Measurements from ENCODE around the gene OGFR.

Gene OGFR, protein sequence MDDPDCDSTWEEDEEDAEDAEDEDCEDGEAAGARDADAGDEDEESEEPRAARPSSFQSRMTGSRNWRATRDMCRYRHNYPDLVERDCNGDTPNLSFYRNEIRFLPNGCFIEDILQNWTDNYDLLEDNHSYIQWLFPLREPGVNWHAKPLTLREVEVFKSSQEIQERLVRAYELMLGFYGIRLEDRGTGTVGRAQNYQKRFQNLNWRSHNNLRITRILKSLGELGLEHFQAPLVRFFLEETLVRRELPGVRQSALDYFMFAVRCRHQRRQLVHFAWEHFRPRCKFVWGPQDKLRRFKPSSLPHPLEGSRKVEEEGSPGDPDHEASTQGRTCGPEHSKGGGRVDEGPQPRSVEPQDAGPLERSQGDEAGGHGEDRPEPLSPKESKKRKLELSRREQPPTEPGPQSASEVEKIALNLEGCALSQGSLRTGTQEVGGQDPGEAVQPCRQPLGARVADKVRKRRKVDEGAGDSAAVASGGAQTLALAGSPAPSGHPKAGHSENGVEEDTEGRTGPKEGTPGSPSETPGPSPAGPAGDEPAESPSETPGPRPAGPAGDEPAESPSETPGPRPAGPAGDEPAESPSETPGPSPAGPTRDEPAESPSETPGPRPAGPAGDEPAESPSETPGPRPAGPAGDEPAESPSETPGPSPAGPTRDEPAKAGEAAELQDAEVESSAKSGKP
- 75.7 to 96.2 (median 80.4) reads per million in 3 donors for total RNA-seq

DNA sequence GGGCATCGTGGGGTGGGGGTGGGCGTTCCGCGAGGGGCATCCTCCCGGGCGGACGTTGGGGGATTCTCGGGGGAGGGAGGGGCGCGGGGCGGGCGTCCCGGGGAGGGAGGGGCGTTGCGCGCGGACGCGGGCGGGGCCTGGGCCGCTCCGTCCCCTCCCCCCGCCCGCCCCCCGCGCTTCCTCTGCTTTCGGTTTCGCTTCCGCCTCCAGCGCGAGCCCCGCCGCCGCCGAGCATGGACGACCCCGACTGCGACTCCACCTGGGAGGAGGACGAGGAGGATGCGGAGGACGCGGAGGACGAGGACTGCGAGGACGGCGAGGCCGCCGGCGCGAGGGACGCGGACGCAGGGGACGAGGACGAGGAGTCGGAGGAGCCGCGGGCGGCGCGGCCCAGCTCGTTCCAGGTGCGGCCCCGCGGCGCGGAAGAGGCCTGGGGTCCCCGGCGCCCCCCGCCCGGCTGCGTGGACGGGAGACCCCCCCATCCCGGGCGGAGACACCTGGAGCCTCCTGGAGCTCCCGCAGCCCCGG, at the start of gene OGFR:
OGFR (plus strand) TSS at position 209 of the 528 bp plus-strand sequence; CDS start at position 234, 25 bp downstream.
- Histone ChIP-seq H3K9me3 (ENCODE audit: control insufficient read depth, low read length) (no peaks in the 10 kb centered on the region), H3K36me3 (ENCODE audit: control insufficient read depth, insufficient read depth, low read length) (peaks cover 33% of the 10 kb centered on the region), H3K4me3 (ENCODE audit: insufficient read depth, low read depth, low read length, poor library complexity, severe bottlenecking) (peak within 1 kb of the TSS; percentile 81), H3K27ac (ENCODE audit: insufficient read depth, low read length, poor library complexity, severe bottlenecking) (peak within 1 kb of the TSS; percentile 73), H3K4me1 (ENCODE audit: control insufficient read depth, insufficient read depth, low read length, poor library complexity, severe bottlenecking) (peaks cover 23% of the 10 kb centered on the region), H3K27me3 (replicated peaks; ENCODE audit: control insufficient read depth, insufficient read depth, low read length, poor library complexity, severe bottlenecking) (no peaks in the 10 kb centered on the region)
- DNase-seq, result peak; percentile 61 to 69 (median 63)

GRCh38 chr20:62754991-62755356, 49.7 kb upstream of the OGFR start:
- H3K9me3 ChIP-seq (ENCODE audit: control insufficient read depth, low read length), result no peaks in the 10 kb centered on the region
- DNase-seq, result no peak
- H3K27me3 ChIP-seq (replicated peaks; ENCODE audit: control insufficient read depth, insufficient read depth, low read length, poor library complexity, severe bottlenecking), result no peaks in the 10 kb centered on the region
- H3K4me3 ChIP-seq (ENCODE audit: insufficient read depth, low read depth, low read length, poor library complexity, severe bottlenecking), result no peak overlapping the region
- H3K36me3 ChIP-seq (ENCODE audit: control insufficient read depth, insufficient read depth, low read length), result no peaks in the 10 kb centered on the region
- H3K4me1 ChIP-seq (ENCODE audit: control insufficient read depth, insufficient read depth, low read length, poor library complexity, severe bottlenecking), result no peaks in the 10 kb centered on the region
- no peak overlapping the region for H3K27ac ChIP-seq (ENCODE audit: insufficient read depth, low read length, poor library complexity, severe bottlenecking)

- DNase-seq, result no peak
- no peaks in the 10 kb centered on the region for H3K36me3 ChIP-seq (ENCODE audit: control insufficient read depth, insufficient read depth, low read length)
- H3K27me3 ChIP-seq (replicated peaks; ENCODE audit: control insufficient read depth, insufficient read depth, low read length, poor library complexity, severe bottlenecking), result no peaks in the 10 kb centered on the region
- H3K27ac ChIP-seq (ENCODE audit: insufficient read depth, low read length, poor library complexity, severe bottlenecking), result no peak overlapping the region
- no peaks in the 10 kb centered on the region for H3K4me1 ChIP-seq (ENCODE audit: control insufficient read depth, insufficient read depth, low read length, poor library complexity, severe bottlenecking)
- no peak overlapping the region for H3K4me3 ChIP-seq (ENCODE audit: insufficient read depth, low read depth, low read length, poor library complexity, severe bottlenecking)
- no peaks in the 10 kb centered on the region for H3K9me3 ChIP-seq (ENCODE audit: control insufficient read depth, low read length)
Measured at GRCh38 chr20:62755817-62756724, 48.6 kb upstream of the OGFR start.

DNA sequence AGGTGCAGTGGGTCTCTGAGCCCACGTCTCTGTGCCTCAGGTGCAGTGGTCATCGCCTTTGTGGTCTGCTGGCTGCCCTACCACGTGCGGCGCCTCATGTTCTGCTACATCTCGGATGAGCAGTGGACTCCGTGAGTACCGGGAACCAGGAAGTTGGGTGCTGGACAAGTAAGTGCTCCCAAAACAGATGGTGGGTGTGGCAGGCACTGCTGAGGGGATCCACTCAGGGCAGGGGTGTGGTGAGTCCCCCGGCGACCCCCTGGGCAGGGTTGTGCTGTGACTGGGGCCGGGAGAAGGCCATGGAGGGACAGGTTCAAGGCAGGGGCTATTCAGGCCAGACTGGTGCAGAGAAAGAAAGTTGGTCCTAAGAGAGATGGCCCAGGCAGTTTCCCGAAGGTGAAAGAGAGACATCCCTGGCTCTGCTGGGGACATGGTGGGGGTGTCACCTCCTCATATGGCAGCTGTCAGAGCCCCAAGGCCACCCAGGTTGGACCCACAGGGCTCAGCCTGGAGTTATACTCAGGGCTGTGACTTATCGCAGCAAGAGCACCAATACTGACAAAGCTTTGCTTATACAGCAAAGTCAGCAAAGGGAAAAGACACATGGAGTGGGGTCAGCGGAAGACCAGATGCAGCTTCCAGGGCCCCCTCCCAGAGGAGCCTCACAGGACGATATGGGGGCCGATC, 46.3 kb upstream of the OGFR start:
- DNase-seq, result no peak
- Histone ChIP-seq H3K27ac (ENCODE audit: insufficient read depth, low read length, poor library complexity, severe bottlenecking) (no peak overlapping the region), H3K36me3 (ENCODE audit: control insufficient read depth, insufficient read depth, low read length) (no peaks in the 10 kb centered on the region), H3K4me1 (ENCODE audit: control insufficient read depth, insufficient read depth, low read length, poor library complexity, severe bottlenecking) (no peaks in the 10 kb centered on the region), H3K9me3 (ENCODE audit: control insufficient read depth, low read length) (no peaks in the 10 kb centered on the region), H3K27me3 (replicated peaks; ENCODE audit: control insufficient read depth, insufficient read depth, low read length, poor library complexity, severe bottlenecking) (no peaks in the 10 kb centered on the region), H3K4me3 (ENCODE audit: insufficient read depth, low read depth, low read length, poor library complexity, severe bottlenecking) (no peak overlapping the region)

DNA sequence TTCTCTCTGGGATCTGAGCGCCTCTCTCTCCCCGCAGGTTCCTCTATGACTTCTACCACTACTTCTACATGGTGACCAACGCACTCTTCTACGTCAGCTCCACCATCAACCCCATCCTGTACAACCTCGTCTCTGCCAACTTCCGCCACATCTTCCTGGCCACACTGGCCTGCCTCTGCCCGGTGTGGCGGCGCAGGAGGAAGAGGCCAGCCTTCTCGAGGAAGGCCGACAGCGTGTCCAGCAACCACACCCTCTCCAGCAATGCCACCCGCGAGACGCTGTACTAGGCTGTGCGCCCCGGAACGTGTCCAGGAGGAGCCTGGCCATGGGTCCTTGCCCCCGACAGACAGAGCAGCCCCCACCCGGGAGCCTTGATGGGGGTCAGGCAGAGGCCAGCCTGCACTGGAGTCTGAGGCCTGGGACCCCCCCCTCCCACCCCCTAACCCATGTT, 44.6 kb upstream of the OGFR start:
- Histone ChIP-seq H3K27ac (ENCODE audit: insufficient read depth, low read length, poor library complexity, severe bottlenecking) (no peak overlapping the region), H3K9me3 (ENCODE audit: control insufficient read depth, low read length) (no peaks in the 10 kb centered on the region), H3K4me1 (ENCODE audit: control insufficient read depth, insufficient read depth, low read length, poor library complexity, severe bottlenecking) (no peaks in the 10 kb centered on the region), H3K4me3 (ENCODE audit: insufficient read depth, low read depth, low read length, poor library complexity, severe bottlenecking) (no peak overlapping the region), H3K36me3 (ENCODE audit: control insufficient read depth, insufficient read depth, low read length) (no peaks in the 10 kb centered on the region), H3K27me3 (replicated peaks; ENCODE audit: control insufficient read depth, insufficient read depth, low read length, poor library complexity, severe bottlenecking) (no peaks in the 10 kb centered on the region)
- no peak for DNase-seq

DNA sequence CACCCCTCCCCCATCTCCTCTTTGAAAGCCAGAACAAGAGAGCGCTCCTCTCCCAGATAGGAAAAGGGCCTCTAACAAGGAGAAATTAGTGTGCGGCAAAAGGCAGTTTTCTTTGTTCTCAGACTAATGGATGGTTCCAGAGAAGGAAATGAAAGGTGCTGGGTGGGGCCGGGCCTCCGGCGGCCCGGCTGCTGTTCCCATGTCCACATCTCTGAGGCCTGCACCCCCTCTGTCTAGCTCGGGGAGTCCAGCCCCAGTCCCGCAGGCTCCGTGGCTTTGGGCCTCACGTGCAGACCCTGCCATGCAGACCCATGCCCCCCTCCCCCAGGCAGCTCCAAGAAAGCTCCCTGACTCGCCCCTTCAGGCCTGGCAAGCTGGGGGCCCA, 44.2 kb upstream of the OGFR start:
- no peak for DNase-seq
- H3K27ac ChIP-seq (ENCODE audit: insufficient read depth, low read length, poor library complexity, severe bottlenecking), result no peak overlapping the region
- H3K36me3 ChIP-seq (ENCODE audit: control insufficient read depth, insufficient read depth, low read length), result no peaks in the 10 kb centered on the region
- no peaks in the 10 kb centered on the region for H3K27me3 ChIP-seq (replicated peaks; ENCODE audit: control insufficient read depth, insufficient read depth, low read length, poor library complexity, severe bottlenecking)
- no peak overlapping the region for H3K4me3 ChIP-seq (ENCODE audit: insufficient read depth, low read depth, low read length, poor library complexity, severe bottlenecking)
- no peaks in the 10 kb centered on the region for H3K4me1 ChIP-seq (ENCODE audit: control insufficient read depth, insufficient read depth, low read length, poor library complexity, severe bottlenecking)
- no peaks in the 10 kb centered on the region for H3K9me3 ChIP-seq (ENCODE audit: control insufficient read depth, low read length)

DNA sequence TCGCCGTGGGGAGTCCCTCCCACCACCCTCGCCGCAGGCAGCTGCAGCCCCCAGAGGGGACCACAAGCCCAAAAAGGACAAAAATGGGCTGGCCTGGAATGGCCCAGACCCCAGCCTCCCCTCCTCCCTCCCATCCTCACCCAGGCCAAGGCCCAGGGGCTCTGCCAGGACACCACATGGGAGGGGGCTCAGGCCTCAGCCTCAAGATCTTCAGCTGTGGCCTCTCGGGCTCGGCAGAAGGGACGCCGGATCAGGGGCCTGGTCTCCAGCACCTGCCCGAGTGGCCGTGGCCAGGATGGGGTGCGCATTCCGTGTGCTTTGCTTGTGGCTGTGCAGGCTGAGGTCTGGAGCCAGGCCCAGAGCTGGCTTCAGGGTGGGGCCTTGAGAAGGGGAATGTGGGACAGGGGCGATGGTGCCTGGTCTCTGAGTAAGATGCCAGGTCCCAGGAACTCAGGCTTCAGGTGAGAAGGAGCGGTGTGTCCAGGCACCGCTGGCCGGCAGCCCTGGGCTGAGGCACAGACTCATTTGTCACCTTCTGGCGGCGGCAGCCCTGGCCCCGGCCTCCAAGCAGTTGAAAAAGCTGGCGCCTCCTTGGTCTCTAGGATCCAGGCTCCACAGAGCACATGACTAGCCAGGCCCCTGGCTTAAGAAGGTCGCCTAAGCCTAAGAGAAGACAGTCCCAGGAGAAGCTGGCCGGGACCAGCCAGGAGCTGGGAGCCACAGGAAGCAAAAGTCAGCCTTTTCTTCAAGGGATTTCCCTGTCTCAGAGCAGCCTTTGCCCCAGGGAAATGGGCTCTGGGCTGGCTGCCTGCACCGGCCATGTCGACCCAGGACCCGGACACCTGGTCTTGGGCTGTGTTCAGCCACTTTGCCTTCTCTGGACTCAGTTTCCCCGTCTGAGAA, 43.5 kb upstream of the OGFR start:
- no peaks in the 10 kb centered on the region for H3K27me3 ChIP-seq (replicated peaks; ENCODE audit: control insufficient read depth, insufficient read depth, low read length, poor library complexity, severe bottlenecking)

GRCh38 chr20:62761759-62762131, 42.9 kb upstream of the OGFR start:
- Histone ChIP-seq H3K27ac (ENCODE audit: insufficient read depth, low read length, poor library complexity, severe bottlenecking) (no peak overlapping the region), H3K27me3 (replicated peaks; ENCODE audit: control insufficient read depth, insufficient read depth, low read length, poor library complexity, severe bottlenecking) (no peaks in the 10 kb centered on the region), H3K9me3 (ENCODE audit: control insufficient read depth, low read length) (no peaks in the 10 kb centered on the region), H3K4me3 (ENCODE audit: insufficient read depth, low read depth, low read length, poor library complexity, severe bottlenecking) (no peak overlapping the region), H3K36me3 (ENCODE audit: control insufficient read depth, insufficient read depth, low read length) (no peaks in the 10 kb centered on the region), H3K4me1 (ENCODE audit: control insufficient read depth, insufficient read depth, low read length, poor library complexity, severe bottlenecking) (no peaks in the 10 kb centered on the region)
- no peak for DNase-seq

More for the DNA sequence above, 43.5 kb upstream of the OGFR start:
- Histone ChIP-seq H3K27ac (ENCODE audit: insufficient read depth, low read length, poor library complexity, severe bottlenecking) (no peak overlapping the region), H3K9me3 (ENCODE audit: control insufficient read depth, low read length) (no peaks in the 10 kb centered on the region), H3K36me3 (ENCODE audit: control insufficient read depth, insufficient read depth, low read length) (no peaks in the 10 kb centered on the region), H3K4me3 (ENCODE audit: insufficient read depth, low read depth, low read length, poor library complexity, severe bottlenecking) (no peak overlapping the region), H3K4me1 (ENCODE audit: control insufficient read depth, insufficient read depth, low read length, poor library complexity, severe bottlenecking) (no peaks in the 10 kb centered on the region)
- no peak for DNase-seq
